Measurements from ENCODE around the gene FAM163B.

The FAM163B gene

GRCh38 chr9:133595910-133596309, 13.3 kb downstream of the FAM163B start:
- DNase-seq = no peak

- no peak for DNase-seq
These were observed 14.9 kb downstream of the FAM163B start for GRCh38 chr9:133594310-133594709.

- no peak for DNase-seq
These were observed 15.5 kb downstream of the FAM163B start for GRCh38 chr9:133593587-133594253.

- no peak for DNase-seq
These were observed 16.3 kb downstream of the FAM163B start for GRCh38 chr9:133592731-133593409.

GRCh38 chr9:133591985-133592384, 17.2 kb downstream of the FAM163B start:
- no peak for DNase-seq

- DNase-seq = peak; percentile 49
These were observed 17.9 kb downstream of the FAM163B start for GRCh38 chr9:133591116-133591910.

GRCh38 chr9:133590231-133590855, 18.8 kb downstream of the FAM163B start:
- no peak for DNase-seq

- DNase-seq = no peak
These were observed 19.5 kb downstream of the FAM163B start for GRCh38 chr9:133589454-133590227.

GRCh38 chr9:133587466-133587865, 21.7 kb downstream of the FAM163B start:
- DNase-seq = no peak

- no peak for DNase-seq
These were observed 22.1 kb downstream of the FAM163B start for GRCh38 chr9:133587051-133587450.

GRCh38 chr9:133585481-133586351, 23.5 kb downstream of the FAM163B start:
- DNase-seq = no peak

- DNase-seq = peak; percentile 93
These were observed 24.4 kb downstream of the FAM163B start for GRCh38 chr9:133584559-133585476.

GRCh38 chr9:133584167-133584558, 25.0 kb downstream of the FAM163B start:
- DNase-seq = no peak

GRCh38 chr9:133583586-133583985, 25.6 kb downstream of the FAM163B start:
- DNase-seq = no peak

- DNase-seq = no peak
These were observed 26.1 kb downstream of the FAM163B start for GRCh38 chr9:133583111-133583510.

- no peak for DNase-seq
These were observed 26.6 kb downstream of the FAM163B start for GRCh38 chr9:133582501-133583045.

- no peak for DNase-seq
These were observed 27.5 kb downstream of the FAM163B start for GRCh38 chr9:133581513-133582343.

GRCh38 chr9:133581011-133581410, 28.2 kb downstream of the FAM163B start:
- no peak for DNase-seq

- DNase-seq = no peak
These were observed 28.8 kb downstream of the FAM163B start for GRCh38 chr9:133580419-133580738.
